Glutamatergic neuron (in vitro differentiated cells): ENCODE results near the gene EPHA5. TPM values are rescaled to one million over a fixed set of nuclear protein-coding genes. Genes with fewer than 3 reads are reported as not detected.

ENCODE experiments used
- DNase-seq: peaks from one replicate; pipeline ENCODE4 v3.0.0; 2022
- H3K27ac Mint-ChIP-seq: one replicate; pipeline ENCODE4 v1.8.0; 2020; ENCODE audit warnings: mild to moderate bottlenecking, mixed read lengths, inconsistent platforms; ENCODE audit not compliant: unreplicated experiment
- H3K27me3 Mint-ChIP-seq: one replicate; pipeline ENCODE4 v1.8.0; 2020; ENCODE audit warnings: mild to moderate bottlenecking, moderate library complexity, mixed read lengths, inconsistent platforms; ENCODE audit not compliant: unreplicated experiment
- H3K36me3 Mint-ChIP-seq: one replicate; pipeline ENCODE4 v1.8.0; 2020; ENCODE audit warnings: mild to moderate bottlenecking, mixed read lengths, inconsistent platforms; ENCODE audit not compliant: unreplicated experiment
- H3K4me1 Mint-ChIP-seq: one replicate; pipeline ENCODE4 v1.8.0; 2020; ENCODE audit warnings: mild to moderate bottlenecking, low read depth, mixed read lengths, inconsistent platforms; ENCODE audit not compliant: unreplicated experiment
- H3K4me3 Mint-ChIP-seq: one replicate; pipeline ENCODE4 v1.8.0; 2020; ENCODE audit warnings: mild to moderate bottlenecking, mixed read lengths, inconsistent platforms; ENCODE audit not compliant: unreplicated experiment
- H3K9me3 Mint-ChIP-seq: one replicate; pipeline ENCODE4 v1.8.0; 2020; ENCODE audit warnings: mild to moderate bottlenecking, moderate library complexity, mixed read lengths, inconsistent platforms; ENCODE audit not compliant: unreplicated experiment
- CTCF ChIP-seq: fragments of 200-600 bp; sonication (generic); IDR thresholded peaks from one replicate; pipeline ENCODE4 v1.5.0; 2021; ENCODE audit not compliant: partially characterized antibody, unreplicated experiment
- total RNA-seq: library from RNA; stranded (reverse); fragmentation: NEBNext Ultra II Directional; extraction: Animal tissue kit (Norgen Biotek cat#: 25700); gene quantifications from one replicate; pipeline ENCODE4 v1.2.1, GENCODE V29; 2021; ENCODE audit not compliant: unreplicated experiment

The EPHA5 gene
- total RNA-seq, 1 donor from 2014 or later: 108 TPM

DNA sequence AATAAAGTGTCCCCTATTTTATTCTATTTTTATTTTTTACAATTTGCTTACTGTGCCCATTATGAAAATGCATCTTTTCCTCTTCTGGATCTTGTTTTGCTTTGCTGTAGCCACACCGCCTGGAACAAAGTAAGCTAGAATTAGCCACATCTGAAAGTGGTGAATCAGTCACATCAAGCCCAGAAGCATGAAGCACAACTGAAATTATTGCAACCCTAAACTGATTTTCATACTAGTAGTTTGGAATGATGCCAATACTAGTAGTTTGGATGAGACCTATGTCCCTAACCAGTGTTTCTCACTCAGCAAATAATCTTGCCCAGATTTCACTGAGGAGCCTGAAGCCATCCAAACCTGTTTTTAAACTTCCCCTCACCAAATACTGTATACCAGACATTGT is 303.0 kb downstream of the EPHA5 start:
- Mint-ChIP-seq H3K4me1 (no peaks in the 10 kb centered on the region), H3K36me3 (no peaks in the 10 kb centered on the region), H3K9me3 (no peaks in the 10 kb centered on the region), H3K27ac (no peak overlapping the region), H3K27me3 (peaks cover 2% of the 10 kb centered on the region), H3K4me3 (no peak overlapping the region)
- no peak for DNase-seq
- TF ChIP-seq CTCF: no peak

DNA sequence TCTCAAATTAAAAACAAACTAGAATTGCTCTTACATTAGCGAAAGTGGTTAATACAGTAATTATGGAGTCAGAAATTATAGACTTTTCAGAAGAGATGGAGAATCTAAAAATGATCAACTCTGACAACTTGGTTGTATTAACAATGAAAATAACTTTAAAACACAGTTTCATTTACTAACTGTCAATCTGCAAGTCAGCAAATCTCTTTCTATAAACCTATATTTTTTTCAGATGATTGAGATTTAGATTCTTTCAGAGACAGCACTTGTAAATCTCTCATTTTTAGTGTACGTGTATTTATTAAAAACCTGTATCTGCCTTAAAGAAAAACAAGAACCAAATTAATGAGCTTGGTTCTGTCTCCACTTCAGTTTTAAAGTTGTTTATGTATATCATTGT is 311.4 kb downstream of the EPHA5 start:
- Mint-ChIP-seq H3K27ac (no peak overlapping the region), H3K9me3 (no peaks in the 10 kb centered on the region), H3K4me3 (no peak overlapping the region), H3K4me1 (peaks cover 7% of the 10 kb centered on the region), H3K36me3 (no peaks in the 10 kb centered on the region), H3K27me3 (no peaks in the 10 kb centered on the region)
- no peak for DNase-seq
- no peak for TF ChIP-seq CTCF

DNA sequence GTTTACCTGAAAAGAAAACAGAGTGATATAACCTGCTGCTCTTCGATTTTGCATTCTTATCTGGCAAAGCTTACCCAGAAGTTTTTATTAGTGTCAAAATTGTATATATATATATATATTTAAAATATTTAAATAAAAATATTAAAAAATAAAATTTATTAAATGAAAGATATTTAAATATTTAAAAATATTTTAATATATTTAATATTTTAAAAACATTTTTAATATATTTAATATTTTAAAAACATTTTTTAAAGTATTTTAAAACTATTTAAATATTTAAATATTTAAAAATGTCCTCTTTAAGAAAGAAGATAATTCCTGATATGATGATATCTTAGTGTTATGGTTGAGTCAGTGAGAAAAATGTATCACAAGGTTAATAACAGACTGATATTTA is 317.2 kb downstream of the EPHA5 start:
- peaks cover 3% of the 10 kb centered on the region for H3K9me3 Mint-ChIP-seq
- H3K27ac Mint-ChIP-seq: no peak overlapping the region
- H3K36me3 Mint-ChIP-seq: peaks cover 4% of the 10 kb centered on the region
- peaks cover 2% of the 10 kb centered on the region for H3K27me3 Mint-ChIP-seq
- DNase-seq: no peak
- H3K4me1 Mint-ChIP-seq: peaks cover 7% of the 10 kb centered on the region
- no peak for TF ChIP-seq CTCF
- H3K4me3 Mint-ChIP-seq: no peak overlapping the region

DNA sequence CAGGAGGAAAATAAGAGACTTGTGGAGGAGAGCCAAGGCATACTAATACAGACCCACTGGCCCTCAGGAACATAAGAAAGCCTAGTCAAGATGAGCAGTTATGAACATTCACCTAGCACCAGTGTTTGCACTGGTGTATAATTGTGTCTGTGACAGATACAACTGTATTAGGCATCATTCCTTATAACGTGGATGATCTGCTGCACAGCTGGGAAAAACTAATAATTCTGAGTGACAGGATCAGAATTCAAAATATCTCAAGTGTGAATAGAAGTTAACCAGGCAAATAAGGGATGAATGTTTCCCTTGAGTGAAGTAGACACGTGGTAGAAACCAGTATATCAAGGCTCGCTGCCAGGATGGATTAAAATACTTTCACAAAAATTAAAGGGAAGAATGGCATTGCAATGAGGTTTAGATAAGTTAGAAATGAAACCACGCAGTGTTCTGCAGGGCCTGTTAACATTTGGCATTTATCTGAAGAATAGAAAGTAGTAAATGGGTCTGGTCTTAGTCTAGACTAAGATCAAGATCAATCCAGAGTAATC is 325.9 kb downstream of the EPHA5 start:
- Mint-ChIP-seq H3K27ac (no peak overlapping the region), H3K36me3 (no peaks in the 10 kb centered on the region), H3K27me3 (peaks cover 4% of the 10 kb centered on the region), H3K4me3 (peak overlapping the region; percentile 42), H3K4me1 (no peaks in the 10 kb centered on the region), H3K9me3 (no peaks in the 10 kb centered on the region)
- DNase-seq: no peak
- TF ChIP-seq CTCF: no peak

- Mint-ChIP-seq H3K4me3 (no peak overlapping the region), H3K27me3 (peaks cover 2% of the 10 kb centered on the region), H3K9me3 (no peaks in the 10 kb centered on the region), H3K4me1 (no peaks in the 10 kb centered on the region), H3K36me3 (no peaks in the 10 kb centered on the region), H3K27ac (no peak overlapping the region)
- no peak for TF ChIP-seq CTCF
- no peak for DNase-seq
Measured at GRCh38 chr4:65343342-65343741, 326.9 kb downstream of the EPHA5 start.
